Thoracic aorta endothelial cell (primary cell): ENCODE results near the gene ANKRD40CL. TPM values are rescaled to one million over a fixed set of nuclear protein-coding genes. Genes with fewer than 3 reads are reported as not detected.

Source experiments
- small RNA-seq: library from RNA; depleted of rRNA; stranded (forward); fragments of <200 nt; gene quantifications from one replicate; pipeline ENCODE3, GENCODE V24; 2012
- total RNA-seq: library from RNA; depleted of rRNA; stranded (reverse); fragments of >200 nt; gene quantifications from 2 replicates; pipeline ENCODE4 v1.2.3, GENCODE V29; 2012

The ANKRD40CL gene, protein sequence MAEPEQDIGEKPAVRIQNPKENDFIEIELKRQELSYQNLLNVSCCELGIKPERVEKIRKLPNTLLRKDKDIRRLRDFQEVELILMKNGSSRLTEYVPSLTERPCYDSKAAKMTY
- total RNA-seq, result not detected in 2 replicates

DNA sequence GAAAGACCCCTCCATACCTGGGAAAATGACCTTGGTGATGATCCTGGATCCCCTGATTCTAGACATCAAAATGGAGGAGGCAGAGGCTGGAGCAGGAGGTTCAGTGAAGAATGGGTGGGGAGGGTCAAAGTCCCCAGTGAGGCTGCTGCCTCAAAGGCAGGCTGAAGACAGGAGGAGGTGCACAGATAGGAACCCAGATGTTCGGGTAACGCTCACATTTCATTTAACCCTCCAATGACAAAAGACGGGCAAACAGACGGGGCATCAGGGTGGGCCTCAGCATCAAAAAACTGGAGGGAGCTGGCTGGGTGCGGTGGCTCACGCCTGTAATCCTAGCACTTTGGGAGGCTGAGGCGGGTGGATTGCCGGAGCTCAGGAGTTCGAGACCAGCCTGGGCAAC is at the start of gene ANKRD40CL:
Gene ANKRD40CL (minus strand): TSS at position 73 of the 400 bp plus-strand sequence. CDS start 605 bp downstream, outside the sequence.

DNA sequence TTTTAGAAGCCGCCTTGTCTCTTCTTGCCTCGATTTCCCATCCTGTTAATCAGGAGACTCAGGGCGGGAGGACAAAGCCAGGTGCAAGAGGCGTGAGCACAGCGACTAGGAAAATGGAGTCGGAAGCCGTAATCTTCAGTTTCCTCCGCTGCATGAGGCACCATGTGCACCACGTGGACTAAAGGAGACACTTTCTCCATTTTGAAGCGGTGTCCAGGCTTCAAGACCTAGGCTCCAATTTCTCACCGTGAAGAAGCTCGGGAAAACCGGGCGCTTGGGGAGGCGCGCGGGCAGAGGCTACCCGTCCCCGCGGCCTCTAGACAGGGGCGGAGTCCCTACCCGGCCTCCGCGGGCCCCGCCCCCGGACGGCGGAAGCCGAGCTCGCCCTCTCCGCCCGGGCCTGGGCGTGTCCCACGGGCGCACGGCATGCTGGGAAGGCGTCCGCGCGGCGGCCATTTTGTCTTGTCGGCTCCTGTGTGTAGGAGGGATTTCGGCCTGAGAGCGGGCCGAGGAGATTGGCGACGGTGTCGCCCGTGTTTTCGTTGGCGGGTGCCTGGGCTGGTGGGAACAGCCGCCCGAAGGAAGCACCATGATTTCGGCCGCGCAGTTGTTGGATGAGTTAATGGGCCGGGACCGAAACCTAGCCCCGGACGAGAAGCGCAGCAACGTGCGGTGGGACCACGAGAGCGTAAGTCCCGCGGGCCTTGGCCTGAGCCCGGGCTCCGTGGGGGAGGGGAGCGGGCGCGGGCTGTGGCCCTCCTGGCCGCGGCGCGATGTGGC is 48.0 kb downstream of the ANKRD40CL start, which contains the start of gene LUC7L3:
Gene LUC7L3 (plus strand): TSS at position 460 of the 780 bp plus-strand sequence. CDS start 130 bp downstream, at position 590.

Small RNA genes lying within 50 kb of the gene (small RNA-seq; reads per million reads assigned to genes)
- not detected for gene AC005921.1
- gene MIR8059, result not detected

Other genes starting within 250 kb of the ANKRD40CL start
- 0.07 and 0.13 TPM in 2 replicates for gene EPN3, start 234.8 kb downstream of the ANKRD40CL start, total RNA-seq
- 39.8 and 44.0 TPM in 2 replicates for gene SPATA20, start 220.3 kb downstream of the ANKRD40CL start, total RNA-seq
- not detected in 2 replicates for gene CACNA1G, start 206.8 kb downstream of the ANKRD40CL start, total RNA-seq
- gene ABCC3, start 132.6 kb downstream of the ANKRD40CL start, total RNA-seq, result 3.9 and 4.7 TPM in 2 replicates
- 61.4 and 69.2 TPM in 2 replicates for gene ANKRD40, start 59.6 kb downstream of the ANKRD40CL start, total RNA-seq
- 67.0 and 68.6 TPM in 2 replicates for gene LUC7L3, start 47.9 kb downstream of the ANKRD40CL start, total RNA-seq
- not detected in 2 replicates for gene WFIKKN2, start 68.1 kb upstream of the ANKRD40CL start, total RNA-seq
- gene TOB1, start 98.8 kb upstream of the ANKRD40CL start, total RNA-seq, result 5.7 and 8.0 TPM in 2 replicates